Measurements from ENCODE around the gene AATF. TPM values are rescaled to one million over a fixed set of nuclear protein-coding genes. Genes with fewer than 3 reads are reported as not detected.

The AATF gene
- total and polyA plus RNA-seq, 2 donors (not counting 1 experiment from before 2014, with no cell fraction given): 23.9 to 54.8 TPM

DNA sequence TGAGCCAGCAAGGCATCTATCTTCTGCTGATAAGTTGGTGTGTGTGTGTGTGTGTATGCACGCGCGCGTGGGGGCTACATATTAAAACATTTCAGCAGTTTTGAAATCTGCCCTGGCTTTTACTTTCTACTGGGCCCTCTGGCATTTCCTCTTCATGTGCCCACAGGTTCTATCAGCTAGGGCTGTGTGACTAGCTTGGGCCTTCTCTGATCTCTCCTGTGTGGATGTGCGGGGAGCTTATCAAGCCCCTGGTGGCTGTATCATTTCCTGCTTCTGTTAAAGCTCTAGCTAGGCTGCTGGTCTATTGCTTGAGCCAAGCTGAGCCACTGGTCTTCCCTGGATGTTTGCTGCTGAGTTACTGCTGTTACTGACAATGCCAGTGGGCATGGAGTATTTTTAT lies 132.5 kb downstream of the AATF start:
- H3K4me1 Mint-ChIP-seq: no peaks in the 10 kb centered on the region
- no peak overlapping the region for H3K4me3 Mint-ChIP-seq
- H3K27me3 Mint-ChIP-seq: no peaks in the 10 kb centered on the region
- H3K27ac Mint-ChIP-seq: no peak overlapping the region
- Histone ChIP-seq H3K79me2 (ENCODE audit: control insufficient read depth, insufficient read depth, low read length) (no peaks in the 10 kb centered on the region), H3K4me2 (replicated peaks; ENCODE audit: low read depth, low read length, poor library complexity, severe bottlenecking) (no peak overlapping the region), H3K9me3 (ENCODE audit: control extremely low read depth in 1 of 3, control insufficient read depth in 2 of 3, insufficient read depth in 1 of 3, low read length in 2 of 3) (no peaks in the 10 kb centered on the region), H3K27me3 (replicated peaks in 1 of 4; ENCODE audit: control extremely low read depth in 1 of 4, control insufficient read depth in 3 of 4, insufficient read depth in 4 of 4, low read length in 3 of 4) (no peaks in the 10 kb centered on the region), H3K4me1 (ENCODE audit: control insufficient read depth in 2 of 2, insufficient read depth in 2 of 2, low read length in 2 of 2) (no peaks in the 10 kb centered on the region), H2AFZ (ENCODE audit: insufficient read depth, low read depth, low read length, poor library complexity, severe bottlenecking) (no peak overlapping the region), H4K20me1 (ENCODE audit: control insufficient read depth, insufficient read depth, low read length, poor library complexity, severe bottlenecking) (no peaks in the 10 kb centered on the region), H3K4me3 (ENCODE audit: control extremely low read depth in 1 of 5, extremely low read depth in 1 of 5, insufficient read depth in 1 of 5, low read depth in 2 of 5, low read length in 4 of 5) (no peak overlapping the region), H3K9ac (ENCODE audit: low read length) (no peak overlapping the region), H3K27ac (ENCODE audit: low read length in 2 of 2) (no peak overlapping the region), H3K36me3 (replicated peaks in 1 of 2; ENCODE audit: control extremely low read depth in 1 of 2, control insufficient read depth in 1 of 2, extremely low read depth in 1 of 2, insufficient read depth in 2 of 2, low read length in 1 of 2) (peaks cover 0 to 6% of the 10 kb centered on the region in 2 experiments)
- no peak for TF ChIP-seq EZH2 (IDR thresholded peaks at IDR 0.05; ENCODE audit: borderline replicate concordance, insufficient read depth, low read depth, low read length, poor library complexity, severe bottlenecking)
- TF ChIP-seq, protein P1, sequence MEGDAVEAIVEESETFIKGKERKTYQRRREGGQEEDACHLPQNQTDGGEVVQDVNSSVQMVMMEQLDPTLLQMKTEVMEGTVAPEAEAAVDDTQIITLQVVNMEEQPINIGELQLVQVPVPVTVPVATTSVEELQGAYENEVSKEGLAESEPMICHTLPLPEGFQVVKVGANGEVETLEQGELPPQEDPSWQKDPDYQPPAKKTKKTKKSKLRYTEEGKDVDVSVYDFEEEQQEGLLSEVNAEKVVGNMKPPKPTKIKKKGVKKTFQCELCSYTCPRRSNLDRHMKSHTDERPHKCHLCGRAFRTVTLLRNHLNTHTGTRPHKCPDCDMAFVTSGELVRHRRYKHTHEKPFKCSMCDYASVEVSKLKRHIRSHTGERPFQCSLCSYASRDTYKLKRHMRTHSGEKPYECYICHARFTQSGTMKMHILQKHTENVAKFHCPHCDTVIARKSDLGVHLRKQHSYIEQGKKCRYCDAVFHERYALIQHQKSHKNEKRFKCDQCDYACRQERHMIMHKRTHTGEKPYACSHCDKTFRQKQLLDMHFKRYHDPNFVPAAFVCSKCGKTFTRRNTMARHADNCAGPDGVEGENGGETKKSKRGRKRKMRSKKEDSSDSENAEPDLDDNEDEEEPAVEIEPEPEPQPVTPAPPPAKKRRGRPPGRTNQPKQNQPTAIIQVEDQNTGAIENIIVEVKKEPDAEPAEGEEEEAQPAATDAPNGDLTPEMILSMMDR (IDR thresholded peaks at IDR 0.05): no peak
- WGBS (ENCODE audit: insufficient coverage): 42% methylated on average over 1 of the region's 5 CpGs
- ChIA-PET POLR2A (no interaction called here), CTCF (no interaction called here)
- intact Hi-C loops (cut with micrococcal nuclease): no loop called here
- DNase-seq (no peak), ATAC-seq (ENCODE audit: low read depth) (no peak)
- H3K9me3 Mint-ChIP-seq (ENCODE audit: insufficient read depth): peaks cover 8% of the 10 kb centered on the region

DNA sequence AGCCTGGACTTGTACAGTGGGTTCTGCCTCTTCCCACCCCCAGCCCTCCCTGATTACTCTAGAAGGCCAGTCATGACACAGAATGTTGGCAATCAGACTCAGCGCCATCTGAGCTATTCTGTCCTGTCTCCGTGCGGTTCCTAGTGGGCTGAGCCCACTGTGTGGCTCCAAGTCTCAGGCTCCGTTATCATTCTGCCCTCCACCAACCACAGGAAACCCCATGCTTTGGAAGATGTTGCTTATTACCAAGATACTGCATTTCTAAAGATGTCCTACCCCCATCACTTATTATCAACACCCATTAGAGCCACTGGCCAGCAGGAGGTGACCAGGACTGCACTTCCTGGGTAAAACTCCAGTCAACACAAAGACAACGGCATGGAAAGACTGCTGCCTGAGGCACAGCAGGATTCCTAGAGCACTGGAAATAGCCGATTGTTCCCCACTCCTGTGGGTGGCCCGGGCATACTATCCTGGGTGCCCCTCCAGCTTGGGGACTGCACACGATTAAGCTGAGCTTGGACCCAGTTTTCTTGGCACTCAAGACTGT lies 133.6 kb downstream of the AATF start:
- WGBS (ENCODE audit: insufficient coverage): 97% methylated on average over 7 of the region's 8 CpGs
- H3K4me3 Mint-ChIP-seq: no peak overlapping the region
- intact Hi-C loops (cut with micrococcal nuclease): no loop called here
- H3K27me3 ChIP-seq (replicated peaks in 1 of 4; ENCODE audit: control extremely low read depth in 1 of 4, control insufficient read depth in 3 of 4, insufficient read depth in 4 of 4, low read length in 3 of 4): no peaks in the 10 kb centered on the region
- no peaks in the 10 kb centered on the region for H3K4me1 ChIP-seq (ENCODE audit: control insufficient read depth in 2 of 2, insufficient read depth in 2 of 2, low read length in 2 of 2)
- H3K4me1 Mint-ChIP-seq: no peaks in the 10 kb centered on the region
- H3K4me2 ChIP-seq (replicated peaks; ENCODE audit: low read depth, low read length, poor library complexity, severe bottlenecking): no peak overlapping the region
- H3K79me2 ChIP-seq (ENCODE audit: control insufficient read depth, insufficient read depth, low read length): no peaks in the 10 kb centered on the region
- no peak overlapping the region for H3K4me3 ChIP-seq (ENCODE audit: control extremely low read depth in 1 of 5, extremely low read depth in 1 of 5, insufficient read depth in 1 of 5, low read depth in 2 of 5, low read length in 4 of 5)
- ChIA-PET CTCF (no interaction called here), POLR2A (no interaction called here)
- no peak overlapping the region for H3K27ac ChIP-seq (ENCODE audit: low read length in 2 of 2)
- H2AFZ ChIP-seq (ENCODE audit: insufficient read depth, low read depth, low read length, poor library complexity, severe bottlenecking): no peak overlapping the region
- H3K9me3 ChIP-seq (ENCODE audit: control extremely low read depth in 1 of 3, control insufficient read depth in 2 of 3, insufficient read depth in 1 of 3, low read length in 2 of 3): no peaks in the 10 kb centered on the region
- H4K20me1 ChIP-seq (ENCODE audit: control insufficient read depth, insufficient read depth, low read length, poor library complexity, severe bottlenecking): no peaks in the 10 kb centered on the region
- DNase-seq: no peak
- peaks cover 8% of the 10 kb centered on the region for H3K9me3 Mint-ChIP-seq (ENCODE audit: insufficient read depth)
- no peaks in the 10 kb centered on the region for H3K27me3 Mint-ChIP-seq
- peaks cover 0 to 15% of the 10 kb centered on the region in 2 experiments for H3K36me3 ChIP-seq (replicated peaks in 1 of 2; ENCODE audit: control extremely low read depth in 1 of 2, control insufficient read depth in 1 of 2, extremely low read depth in 1 of 2, insufficient read depth in 2 of 2, low read length in 1 of 2)
- H3K27ac Mint-ChIP-seq: no peak overlapping the region
- TF ChIP-seq, protein P1 (IDR thresholded peaks at IDR 0.05): no peak
- TF ChIP-seq EZH2 (IDR thresholded peaks at IDR 0.05; ENCODE audit: borderline replicate concordance, insufficient read depth, low read depth, low read length, poor library complexity, severe bottlenecking): no peak
- ATAC-seq (ENCODE audit: low read depth): no peak
- no peak overlapping the region for H3K9ac ChIP-seq (ENCODE audit: low read length)

All from B cell (primary cell).